Peyer's patch (tissue), 4 donors: ENCODE results near the gene CDHR1. TPM values are rescaled to one million over a fixed set of nuclear protein-coding genes. Genes with fewer than 3 reads are reported as not detected.

Experiments used
- DNase-seq, 3 donors: peaks; one replicate each; pipeline ENCODE4 v3.0.0-alpha.2; 2017 to 2019
- H3K27ac ChIP-seq, 4 donors: fragments of 200-600 bp; sonication (generic); one replicate each; pipeline ENCODE4 v1.5.1; 2016 to 2019
- H3K27me3 ChIP-seq, 2 donors: fragments of 200-600 bp; sonication (generic); one replicate each; pipeline ENCODE4 v1.5.1; 2019
- H3K36me3 ChIP-seq, 3 donors: fragments of 200-600 bp; sonication (generic); one replicate each; pipeline ENCODE4 v1.5.1; 2016 to 2019
- H3K4me1 ChIP-seq, 4 donors: fragments of 200-600 bp; sonication (generic); one replicate each; pipeline ENCODE4 v1.5.1; 2016 to 2019
- H3K4me3 ChIP-seq, 4 donors: fragments of 200-600 bp; sonication (generic); 1 replicate in 3 of 4; 2 replicates in 1 of 4; pipeline ENCODE4 v1.5.1; 2016 to 2019; ENCODE audit warnings: mild to moderate bottlenecking in 1 of 4
- H3K9me3 ChIP-seq, 4 donors: fragments of 200-600 bp; sonication (generic); one replicate each; pipeline ENCODE4 v1.5.1; 2016 to 2019; ENCODE audit warnings: mild to moderate bottlenecking in 1 of 4
- POLR2A ChIP-seq, 2 donors: fragments of 450-650 bp; IDR thresholded peaks; one replicate each; pipeline ENCODE4 v1.5.1; 2017; ENCODE audit warnings: antibody characterized with exemption in 2 of 2, mild to moderate bottlenecking in 2 of 2, moderate library complexity in 2 of 2
- total RNA-seq, 4 donors: library from RNA; depleted of rRNA; stranded (reverse); fragments of >200 nt; gene quantifications; one replicate each; pipeline ENCODE4 v1.1.0, GENCODE V29; 2016
- TF ChIP-seq, protein P1 (sequence below), 6 experiments: fragments of 450-650 bp in 4 of 6; fragments of 200-600 bp in 2 of 6; sonication (generic) in 1 of 6; IDR thresholded peaks; one replicate each; pipeline ENCODE4 v1.5.1; 2017 to 2019; ENCODE audit warnings: antibody characterized with exemption in 6 of 6, mild to moderate bottlenecking in 3 of 6, moderate library complexity in 1 of 6

Gene CDHR1
- total RNA-seq, 4 donors from 2014 or later: 22.6 to 87.0 (median 59.9) TPM

DNA sequence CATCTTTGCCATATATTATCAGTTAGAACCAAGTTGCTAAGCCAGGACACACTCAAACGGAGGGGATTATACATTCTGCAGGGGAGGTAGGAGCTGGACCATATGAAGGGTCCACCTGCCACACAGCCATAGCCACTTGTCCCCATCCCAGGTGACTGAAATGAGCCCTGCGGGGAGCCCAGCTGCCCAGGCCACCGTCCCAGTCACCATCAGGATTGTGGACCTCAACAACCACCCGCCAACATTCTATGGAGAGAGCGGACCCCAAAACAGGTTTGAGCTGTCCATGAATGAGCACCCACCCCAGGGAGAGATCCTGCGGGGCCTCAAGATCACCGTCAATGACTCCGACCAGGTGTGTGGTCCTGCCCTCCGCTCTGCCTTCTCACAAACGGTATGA, 13.7 kb downstream of the CDHR1 start:
- H3K27ac ChIP-seq: no peak overlapping the region
- no peak overlapping the region for H3K4me3 ChIP-seq
- no peak for DNase-seq
- TF ChIP-seq POLR2A (IDR thresholded peaks at IDR 0.05): no peak
- TF ChIP-seq, protein P1, sequence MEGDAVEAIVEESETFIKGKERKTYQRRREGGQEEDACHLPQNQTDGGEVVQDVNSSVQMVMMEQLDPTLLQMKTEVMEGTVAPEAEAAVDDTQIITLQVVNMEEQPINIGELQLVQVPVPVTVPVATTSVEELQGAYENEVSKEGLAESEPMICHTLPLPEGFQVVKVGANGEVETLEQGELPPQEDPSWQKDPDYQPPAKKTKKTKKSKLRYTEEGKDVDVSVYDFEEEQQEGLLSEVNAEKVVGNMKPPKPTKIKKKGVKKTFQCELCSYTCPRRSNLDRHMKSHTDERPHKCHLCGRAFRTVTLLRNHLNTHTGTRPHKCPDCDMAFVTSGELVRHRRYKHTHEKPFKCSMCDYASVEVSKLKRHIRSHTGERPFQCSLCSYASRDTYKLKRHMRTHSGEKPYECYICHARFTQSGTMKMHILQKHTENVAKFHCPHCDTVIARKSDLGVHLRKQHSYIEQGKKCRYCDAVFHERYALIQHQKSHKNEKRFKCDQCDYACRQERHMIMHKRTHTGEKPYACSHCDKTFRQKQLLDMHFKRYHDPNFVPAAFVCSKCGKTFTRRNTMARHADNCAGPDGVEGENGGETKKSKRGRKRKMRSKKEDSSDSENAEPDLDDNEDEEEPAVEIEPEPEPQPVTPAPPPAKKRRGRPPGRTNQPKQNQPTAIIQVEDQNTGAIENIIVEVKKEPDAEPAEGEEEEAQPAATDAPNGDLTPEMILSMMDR (IDR thresholded peaks at IDR 0.05): no peak
- H3K27me3 ChIP-seq: no peaks in the 10 kb centered on the region
- no peaks in the 10 kb centered on the region for H3K4me1 ChIP-seq
- peaks cover 0 to 6% (median 0%) of the 10 kb centered on the region in 3 donors for H3K36me3 ChIP-seq
- H3K9me3 ChIP-seq: no peaks in the 10 kb centered on the region

DNA sequence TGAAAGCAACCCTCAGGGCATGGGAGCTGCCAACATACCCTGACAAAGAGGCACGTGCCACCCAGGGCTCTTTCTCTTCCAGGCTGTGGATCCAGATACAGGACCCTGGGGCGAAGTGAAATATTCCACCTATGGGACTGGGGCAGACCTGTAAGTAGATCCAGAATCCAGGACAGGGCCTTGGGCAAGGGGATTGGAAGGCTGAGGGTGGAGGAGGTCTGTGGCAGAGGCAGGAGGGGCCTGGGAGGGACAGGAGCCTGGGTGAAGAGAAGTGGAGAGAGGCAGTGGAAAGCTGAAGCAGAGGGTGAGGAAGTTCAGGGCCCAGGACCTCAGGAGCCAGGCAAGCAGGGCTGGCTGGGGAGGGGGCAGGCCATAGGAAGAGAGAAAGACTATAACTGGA, 17.2 kb downstream of the CDHR1 start:
- no peak for TF ChIP-seq POLR2A (IDR thresholded peaks at IDR 0.05)
- TF ChIP-seq, protein P1 (IDR thresholded peaks at IDR 0.05): no peak
- no peak for DNase-seq
- Histone ChIP-seq H3K27ac (no peak overlapping the region), H3K27me3 (no peaks in the 10 kb centered on the region), H3K9me3 (no peaks in the 10 kb centered on the region), H3K4me3 (no peak overlapping the region), H3K36me3 (peaks cover 0 to 6% (median 0%) of the 10 kb centered on the region in 3 donors), H3K4me1 (no peaks in the 10 kb centered on the region)

DNA sequence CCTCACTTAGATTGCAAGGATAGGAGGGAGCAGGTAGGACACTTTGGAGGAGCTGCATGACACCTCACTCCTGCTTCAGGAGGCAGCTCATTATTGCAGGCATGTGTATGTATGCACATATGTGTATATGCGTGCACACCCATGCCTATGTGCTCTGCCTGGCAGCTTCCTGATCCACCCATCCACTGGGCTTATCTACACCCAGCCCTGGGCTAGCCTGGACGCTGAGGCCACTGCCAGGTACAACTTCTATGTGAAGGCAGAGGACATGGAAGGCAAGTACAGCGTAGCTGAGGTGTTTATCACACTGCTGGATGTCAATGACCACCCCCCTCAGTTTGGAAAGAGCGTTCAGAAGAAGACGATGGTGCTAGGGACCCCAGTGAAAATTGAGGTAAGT, 17.7 kb downstream of the CDHR1 start:
- no peak for DNase-seq
- H3K27me3 ChIP-seq: no peaks in the 10 kb centered on the region
- H3K9me3 ChIP-seq: no peaks in the 10 kb centered on the region
- TF ChIP-seq, protein P1 (IDR thresholded peaks at IDR 0.05): no peak
- TF ChIP-seq POLR2A (IDR thresholded peaks at IDR 0.05): no peak
- no peak overlapping the region for H3K27ac ChIP-seq
- H3K36me3 ChIP-seq: peaks cover 0 to 6% (median 0%) of the 10 kb centered on the region in 3 donors
- H3K4me1 ChIP-seq: no peaks in the 10 kb centered on the region
- H3K4me3 ChIP-seq: no peak overlapping the region

DNA sequence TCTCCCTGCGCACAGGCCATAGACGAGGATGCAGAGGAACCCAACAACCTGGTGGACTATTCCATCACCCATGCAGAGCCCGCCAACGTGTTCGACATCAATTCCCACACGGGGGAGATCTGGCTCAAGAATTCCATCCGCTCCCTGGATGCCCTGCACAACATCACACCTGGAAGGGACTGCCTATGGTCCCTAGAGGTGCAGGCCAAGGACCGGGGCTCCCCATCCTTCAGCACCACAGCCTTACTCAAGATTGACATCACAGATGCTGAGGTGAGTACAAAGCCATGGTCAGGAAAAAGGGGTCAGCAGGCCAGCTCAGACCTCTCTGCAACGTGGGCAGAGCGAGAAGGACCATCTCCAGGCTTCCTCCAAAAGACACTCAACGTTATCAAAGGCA, 18.7 kb downstream of the CDHR1 start:
- no peaks in the 10 kb centered on the region for H3K4me1 ChIP-seq
- H3K4me3 ChIP-seq: no peak overlapping the region
- DNase-seq: no peak
- TF ChIP-seq, protein P1 (IDR thresholded peaks at IDR 0.05): no peak
- no peak for TF ChIP-seq POLR2A (IDR thresholded peaks at IDR 0.05)
- H3K27ac ChIP-seq: no peak overlapping the region
- H3K9me3 ChIP-seq: no peaks in the 10 kb centered on the region
- H3K27me3 ChIP-seq: no peaks in the 10 kb centered on the region
- peaks cover 0 to 6% (median 0%) of the 10 kb centered on the region in 3 donors for H3K36me3 ChIP-seq

DNA sequence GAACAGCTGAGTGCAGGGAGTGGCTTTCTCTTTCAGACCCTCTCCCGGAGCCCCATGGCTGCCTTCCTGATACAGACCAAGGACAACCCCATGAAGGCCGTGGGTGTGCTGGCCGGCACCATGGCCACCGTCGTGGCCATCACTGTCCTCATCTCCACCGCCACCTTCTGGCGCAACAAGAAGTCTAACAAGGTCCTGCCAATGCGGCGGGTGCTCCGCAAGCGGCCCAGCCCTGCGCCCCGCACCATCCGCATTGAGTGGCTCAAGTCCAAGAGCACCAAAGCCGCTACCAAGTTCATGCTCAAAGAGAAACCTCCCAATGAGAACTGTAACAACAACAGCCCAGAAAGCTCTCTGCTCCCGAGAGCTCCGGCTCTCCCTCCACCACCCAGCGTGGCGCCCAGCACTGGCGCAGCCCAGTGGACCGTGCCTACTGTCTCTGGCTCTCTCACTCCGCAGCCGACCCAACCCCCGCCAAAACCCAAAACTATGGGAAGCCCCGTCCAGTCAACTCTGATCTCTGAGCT, 19.8 kb downstream of the CDHR1 start:
- Histone ChIP-seq H3K27me3 (no peaks in the 10 kb centered on the region), H3K36me3 (peaks cover 0 to 6% (median 0%) of the 10 kb centered on the region in 3 donors), H3K4me1 (no peaks in the 10 kb centered on the region), H3K4me3 (no peak overlapping the region), H3K9me3 (no peaks in the 10 kb centered on the region), H3K27ac (no peak overlapping the region)
- DNase-seq: no peak
- TF ChIP-seq POLR2A (IDR thresholded peaks at IDR 0.05): no peak
- TF ChIP-seq, protein P1 (IDR thresholded peaks at IDR 0.05): no peak
